Neural cell (in vitro differentiated cells): ENCODE data around the gene TMIGD1.

Source experiments
- CTCF ChIP-seq: fragments of 450-650 bp; IDR thresholded peaks from 2 replicates; pipeline ENCODE4 v1.5.1; 2014; ENCODE audit warnings: antibody characterized with exemption, mild to moderate bottlenecking, moderate library complexity; ENCODE audit not compliant: poor library complexity, severe bottlenecking
- EP300 ChIP-seq: fragments of 450-650 bp; conservative IDR thresholded peaks from 2 replicates; pipeline ENCODE4 v1.6.1; 2014; ENCODE audit warnings: antibody characterized with exemption, mild to moderate bottlenecking, moderate library complexity; ENCODE audit not compliant: poor library complexity, severe bottlenecking
- EZH2 ChIP-seq: fragments of 200-600, 300-800 bp; shearing (Covaris generic), sonication (generic); IDR thresholded peaks from 2 replicates; pipeline ENCODE4 v1.6.1; 2014; ENCODE audit warnings: antibody characterized with exemption, low read length, borderline replicate concordance, mild to moderate bottlenecking; ENCODE audit not compliant: insufficient read depth, poor library complexity, severe bottlenecking
- POLR2AphosphoS5 ChIP-seq: IDR thresholded peaks from 2 replicates; pipeline ENCODE4 v1.6.1; 2012
- RAD21 ChIP-seq: fragments of 450-650 bp; conservative IDR thresholded peaks from 2 replicates; pipeline ENCODE4 v1.6.1; 2014; ENCODE audit warnings: antibody characterized with exemption, mild to moderate bottlenecking, moderate library complexity
- SMC3 ChIP-seq: fragments of 450-650 bp; conservative IDR thresholded peaks from 2 replicates; pipeline ENCODE4 v1.6.1; 2014; ENCODE audit warnings: antibody characterized with exemption, mild to moderate bottlenecking, moderate library complexity; ENCODE audit not compliant: poor library complexity
- TAF1 ChIP-seq: IDR thresholded peaks from 2 replicates; pipeline ENCODE4 v1.6.1; 2012; ENCODE audit warnings: low read depth
- TF ChIP-seq, protein P1 (sequence below): IDR thresholded peaks from 2 replicates; pipeline ENCODE4 v1.6.1; 2012; ENCODE audit warnings: borderline replicate concordance

DNA sequence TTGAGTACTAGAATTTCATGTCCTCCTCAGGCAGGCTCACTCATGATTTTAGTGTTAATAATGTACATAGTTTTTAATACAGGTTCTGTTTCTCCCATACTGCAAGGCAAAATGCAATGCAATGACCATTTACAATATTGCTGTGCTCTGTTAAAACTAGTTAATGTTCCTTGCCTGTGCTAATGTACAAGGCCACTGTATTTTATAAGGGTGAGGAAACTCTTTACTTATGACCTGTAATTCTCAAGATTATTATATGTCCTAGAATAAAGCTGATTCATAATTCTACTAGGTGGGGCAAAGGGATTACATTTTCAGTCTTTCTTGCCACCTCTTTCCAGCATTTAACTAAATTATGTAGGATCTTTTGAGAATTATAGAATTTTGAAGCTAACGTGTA, 19.4 kb downstream of the TMIGD1 start:
- TF ChIP-seq CTCF (no peak), EZH2 (no peak), TAF1 (no peak), RAD21 (no peak), EP300 (no peak), POLR2AphosphoS5 (no peak), SMC3 (no peak)
- TF ChIP-seq, protein P1, sequence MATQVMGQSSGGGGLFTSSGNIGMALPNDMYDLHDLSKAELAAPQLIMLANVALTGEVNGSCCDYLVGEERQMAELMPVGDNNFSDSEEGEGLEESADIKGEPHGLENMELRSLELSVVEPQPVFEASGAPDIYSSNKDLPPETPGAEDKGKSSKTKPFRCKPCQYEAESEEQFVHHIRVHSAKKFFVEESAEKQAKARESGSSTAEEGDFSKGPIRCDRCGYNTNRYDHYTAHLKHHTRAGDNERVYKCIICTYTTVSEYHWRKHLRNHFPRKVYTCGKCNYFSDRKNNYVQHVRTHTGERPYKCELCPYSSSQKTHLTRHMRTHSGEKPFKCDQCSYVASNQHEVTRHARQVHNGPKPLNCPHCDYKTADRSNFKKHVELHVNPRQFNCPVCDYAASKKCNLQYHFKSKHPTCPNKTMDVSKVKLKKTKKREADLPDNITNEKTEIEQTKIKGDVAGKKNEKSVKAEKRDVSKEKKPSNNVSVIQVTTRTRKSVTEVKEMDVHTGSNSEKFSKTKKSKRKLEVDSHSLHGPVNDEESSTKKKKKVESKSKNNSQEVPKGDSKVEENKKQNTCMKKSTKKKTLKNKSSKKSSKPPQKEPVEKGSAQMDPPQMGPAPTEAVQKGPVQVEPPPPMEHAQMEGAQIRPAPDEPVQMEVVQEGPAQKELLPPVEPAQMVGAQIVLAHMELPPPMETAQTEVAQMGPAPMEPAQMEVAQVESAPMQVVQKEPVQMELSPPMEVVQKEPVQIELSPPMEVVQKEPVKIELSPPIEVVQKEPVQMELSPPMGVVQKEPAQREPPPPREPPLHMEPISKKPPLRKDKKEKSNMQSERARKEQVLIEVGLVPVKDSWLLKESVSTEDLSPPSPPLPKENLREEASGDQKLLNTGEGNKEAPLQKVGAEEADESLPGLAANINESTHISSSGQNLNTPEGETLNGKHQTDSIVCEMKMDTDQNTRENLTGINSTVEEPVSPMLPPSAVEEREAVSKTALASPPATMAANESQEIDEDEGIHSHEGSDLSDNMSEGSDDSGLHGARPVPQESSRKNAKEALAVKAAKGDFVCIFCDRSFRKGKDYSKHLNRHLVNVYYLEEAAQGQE: no peak
